HepG2 (cell line): ENCODE data around the gene RTF1. TPM values are rescaled to one million over a fixed set of nuclear protein-coding genes. Genes with fewer than 3 reads are reported as not detected.

Experiments
- ATAC-seq: fragments of 200-7000 bp; cut with Tn5 transposase; 3 replicates; pipeline ENCODE4 v1.9.1; 2020; ENCODE audit warnings: mild to moderate bottlenecking, moderate library complexity
- BruUV-seq: library from RNA; stranded (reverse); fragments of 400-500 nt; replicated peaks from 2 replicates; lab custom pipeline; 2021; lab: Mats Ljungman, UMichigan
- CTCF ChIA-PET: fragments of 300-600 bp; formaldehyde crosslinking; extraction: SDS; loops from one replicate; lab custom pipeline; 2021; ENCODE audit warnings: low total read pairs, inconsistent platforms, low intra/inter-chr PET ratio; lab: Yijun Ruan, JAX
- POLR2A ChIA-PET: fragments of 350-600 bp; sonication (Branson Sonifier 250); formaldehyde crosslinking; loops from one replicate; lab custom pipeline; 2020; ENCODE audit warnings: antibody characterized with exemption, inconsistent platforms; lab: Yijun Ruan, JAX
- DNase-seq: peaks from one replicate; pipeline ENCODE4 v3.0.0-alpha.2; 2015; ENCODE audit warnings: low spot score
- FAIRE-seq: peaks from 3 replicates; lab custom pipeline; 2011; peaks lifted over from hg19 to GRCh38; lab: Jason Lieb, UNC
- H2AFZ ChIP-seq: one replicate; pipeline ENCODE4 v1.6.1; 2011; ENCODE audit warnings: low read length, inconsistent platforms
- H3K27ac ChIP-seq: fragments of 300-600 bp; 3 replicates; pipeline ENCODE4 v1.8.0; 2011; ENCODE audit warnings: mixed run types, mild to moderate bottlenecking, mixed read lengths, low read length, inconsistent platforms; ENCODE audit not compliant: insufficient read depth; ENCODE audit errors: extremely low read length
- H3K27me3 ChIP-seq, 2 experiments: fragments of 200-600 bp in 1 of 2; 2 replicates in 1 of 2; 3 replicates in 1 of 2; pipeline versions ENCODE4 v1.6.0 to v1.8.0; 2011; ENCODE audit warnings: low read length in 2 of 2, mild to moderate bottlenecking in 2 of 2, moderate library complexity in 2 of 2, inconsistent platforms in 1 of 2; ENCODE audit not compliant: insufficient read depth in 2 of 2, control insufficient read depth in 1 of 2
- H3K36me3 ChIP-seq, 2 experiments: fragments of 200-600 bp in 1 of 2; replicated peaks in 1 of 2; 2 replicates in 1 of 2; 3 replicates in 1 of 2; pipeline versions ENCODE4 v1.5.1 to v1.8.0; 2011; ENCODE audit warnings: low read length in 2 of 2, inconsistent platforms in 1 of 2; ENCODE audit not compliant: insufficient read depth in 2 of 2, control insufficient read depth in 1 of 2
- H3K4me1 ChIP-seq: 2 replicates; pipeline ENCODE4 v1.5.1; 2012; ENCODE audit warnings: low read length, inconsistent platforms; ENCODE audit not compliant: insufficient read depth
- H3K4me2 ChIP-seq: 2 replicates; pipeline ENCODE4 v1.6.0; 2011; ENCODE audit warnings: low read depth, low read length, inconsistent platforms
- H3K4me3 ChIP-seq, 3 experiments: fragments of 200-600 bp in 1 of 3; sonication (generic), shearing (Covaris generic) in 1 of 3; replicated peaks in 1 of 3; 2 replicates each; pipeline ENCODE4 v1.5.1; 2011 to 2016; ENCODE audit warnings: low read length in 3 of 3, inconsistent platforms in 2 of 3, low read depth in 2 of 3, mild to moderate bottlenecking in 2 of 3, control low read depth in 1 of 3, mixed read lengths in 1 of 3; ENCODE audit not compliant: insufficient read depth in 1 of 3
- H3K79me2 ChIP-seq: one replicate; pipeline ENCODE4 v1.6.1; 2011; ENCODE audit warnings: low read length, inconsistent platforms; ENCODE audit not compliant: insufficient read depth
- H3K9ac ChIP-seq: 2 replicates; pipeline ENCODE4 v1.6.0; 2011; ENCODE audit warnings: mild to moderate bottlenecking, low read depth, low read length, inconsistent platforms; ENCODE audit not compliant: insufficient read depth
- H3K9me3 ChIP-seq: 2 replicates; pipeline ENCODE4 v1.5.1; 2012; ENCODE audit warnings: mild to moderate bottlenecking, low read length
- H4K20me1 ChIP-seq: 2 replicates; pipeline ENCODE4 v1.6.0; 2011; ENCODE audit warnings: inconsistent platforms, mild to moderate bottlenecking, low read length, moderate library complexity; ENCODE audit not compliant: insufficient read depth
- ADNP ChIP-seq: sonication (generic); formaldehyde crosslinking; IDR thresholded peaks from 2 replicates; pipeline ENCODE4 v1.4.0; 2020; ENCODE audit warnings: missing genetic modification reagents
- CHD2 ChIP-seq: IDR thresholded peaks from 2 replicates; pipeline ENCODE4 v1.6.1; 2011; ENCODE audit warnings: low read depth, low read length, improper control_type of control experiment
- ETV5 ChIP-seq: IDR thresholded peaks from 2 replicates; pipeline ENCODE4 v1.6.1; 2018; ENCODE audit warnings: missing biosample characterization, missing genetic modification reagents, inconsistent platforms, borderline replicate concordance
- HMG20B ChIP-seq: conservative IDR thresholded peaks from 2 replicates; pipeline ENCODE4 v1.6.1; 2016; ENCODE audit warnings: missing genetic modification reagents, missing compliant biosample characterization
- HNRNPH1 ChIP-seq: fragments of 200-400 bp; formaldehyde crosslinking; optimal IDR thresholded peaks from 2 replicates; pipeline ENCODE3; 2017; ENCODE audit warnings: mild to moderate bottlenecking, low read depth, low read length
- KLF16 ChIP-seq, 2 experiments: sonication (generic) in 1 of 2; formaldehyde crosslinking in 1 of 2; IDR thresholded peaks; 2 replicates each; pipeline versions ENCODE4 v1.6.1 to v1.8.0; 2016 to 2023; ENCODE audit warnings: missing genetic modification reagents in 2 of 2, missing compliant biosample characterization in 1 of 2
- MED8 ChIP-seq: sonication (generic); formaldehyde crosslinking; IDR thresholded peaks from 2 replicates; pipeline ENCODE4 v1.8.1; 2023; ENCODE audit warnings: mild to moderate bottlenecking, missing genetic modification reagents; ENCODE audit not compliant: insufficient replicate concordance
- NR2F6 ChIP-seq, 2 experiments: IDR thresholded peaks; 2 replicates each; pipeline ENCODE4 v1.6.1; 2016; ENCODE audit warnings: antibody characterized with exemption in 1 of 2, mild to moderate bottlenecking in 1 of 2
- RARA ChIP-seq: IDR thresholded peaks from 2 replicates; pipeline ENCODE4 v1.6.1; 2016; ENCODE audit warnings: missing genetic modification reagents, missing compliant biosample characterization
- RFXANK ChIP-seq: IDR thresholded peaks from 2 replicates; pipeline ENCODE4 v1.6.1; 2016
- SP4 ChIP-seq: sonication (generic); formaldehyde crosslinking; IDR thresholded peaks from 2 replicates; pipeline ENCODE4 v1.8.1; 2023; ENCODE audit warnings: mild to moderate bottlenecking, missing genetic modification reagents
- TOPORS ChIP-seq: sonication (generic); formaldehyde crosslinking; IDR thresholded peaks from 2 replicates; pipeline ENCODE4 v1.8.0; 2023; ENCODE audit warnings: mild to moderate bottlenecking, missing genetic modification reagents
- ZNF570 ChIP-seq: sonication (generic); formaldehyde crosslinking; IDR thresholded peaks from 2 replicates; pipeline ENCODE4 v1.4.0; 2020; ENCODE audit warnings: mild to moderate bottlenecking, missing genetic modification reagents, borderline replicate concordance
- ZNF660 ChIP-seq: sonication (generic); formaldehyde crosslinking; IDR thresholded peaks from 2 replicates; pipeline ENCODE4 v1.5.1; 2020; ENCODE audit warnings: mild to moderate bottlenecking, low read depth, missing genetic modification reagents, borderline replicate concordance
- ZNF709 ChIP-seq: sonication (generic); formaldehyde crosslinking; IDR thresholded peaks from 2 replicates; pipeline ENCODE4 v1.5.0; 2020; ENCODE audit warnings: mild to moderate bottlenecking, missing genetic modification reagents
- ZNF850 ChIP-seq: sonication (generic); formaldehyde crosslinking; conservative IDR thresholded peaks from 2 replicates; pipeline ENCODE4 v1.9.0; 2021; ENCODE audit warnings: mild to moderate bottlenecking, missing genetic modification reagents
- in situ Hi-C: cut with HindIII; loops from 2 replicates; pipeline ENCODE4 v1.10.0; 2017; ENCODE audit warnings: low pct_unique_long_range_greater_than_20kb; ENCODE audit not compliant: extremely low pct_ligation_motif_present
- intact Hi-C: fragments of 100-400 bp; cut with micrococcal nuclease; formaldehyde crosslinking; loops from one replicate; pipeline ENCODE4 v1.10.0; 2022; ENCODE audit not compliant: unreplicated experiment
- polyA plus RNA-seq, 8 experiments: library from polyadenylated mRNA; depleted of rRNA in 3 of 8; stranded (reverse) in 7 of 8; unstranded in 1 of 8; fragments of >200 nt; fragmentation: Illumina TruSeq in 4 of 8; extraction: Trizol in 4 of 8; gene quantifications; 2 replicates each; pipeline versions ENCODE4 v1.2.1 to v1.2.3, GENCODE V29; 2011 to 2016; ENCODE audit warnings: low read depth in 4 of 8, missing spikeins in 1 of 8, mixed read lengths in 1 of 8; ENCODE audit not compliant: insufficient read depth in 1 of 8
- total RNA-seq, 5 experiments: library from RNA; depleted of rRNA; stranded (reverse); fragments of >200 nt; fragmentation: Illumina TruSeq; extraction: Trizol; gene quantifications; 2 replicates each; pipeline ENCODE4 v1.2.3, GENCODE V29; 2016; ENCODE audit warnings: low read depth in 1 of 5
- TF ChIP-seq, protein P1 (sequence below): IDR thresholded peaks from 2 replicates; pipeline ENCODE4 v1.4.0; 2020; ENCODE audit warnings: mild to moderate bottlenecking, missing genetic modification reagents
- TF ChIP-seq, protein P2 (sequence below): sonication (generic); formaldehyde crosslinking; IDR thresholded peaks from 2 replicates; pipeline ENCODE4 v1.4.0; 2020; ENCODE audit warnings: missing genetic modification reagents

RTF1 gene
- total and polyA plus RNA-seq, 2 of the 13 experiments (the other 11 are each of a cell fraction or from before 2014, with no cell fraction given), result 13.9 to 17.9 TPM

DNA sequence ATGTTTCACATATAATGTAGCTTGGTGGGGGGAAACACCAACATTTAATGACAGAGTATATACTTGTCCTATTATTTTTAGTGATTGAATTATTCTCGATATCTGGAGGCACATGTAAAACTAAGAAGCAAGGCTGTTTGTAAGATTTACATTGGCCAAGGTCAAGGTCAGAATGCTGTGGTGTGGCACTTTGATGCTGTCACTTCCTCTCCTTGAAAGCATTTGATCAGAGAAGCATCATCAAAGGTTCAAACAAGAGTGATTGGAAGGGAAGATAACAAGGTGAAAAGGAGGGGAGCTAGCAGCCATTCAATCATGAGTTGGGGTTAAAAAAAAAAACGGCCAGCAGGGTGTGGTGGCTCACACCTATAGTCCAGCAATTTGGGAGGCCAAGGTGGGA, 26.4 kb downstream of the RTF1 start (continued):
- TF ChIP-seq SP4 (CRISPR knock-in tag) (no peak), HMG20B (CRISPR knock-in tag) (no peak), ZNF850 (CRISPR knock-in tag) (no peak), ZNF660 (CRISPR knock-in tag) (no peak), NR2F6 (IDR thresholded peaks at IDR 0.05) (no peak), NR2F6 (CRISPR knock-in tag; IDR thresholded peaks at IDR 0.05) (0 out of 2 replicates have a peak, but pooled peaks have one; percentile 21), HNRNPH1 (no peak), RARA (CRISPR knock-in tag) (peak; percentile 43; the same call in 1 of the 2 replicates), ETV5 (CRISPR knock-in tag) (peak; percentile 49; the same call in 1 of the 2 replicates), KLF16 (CRISPR knock-in tag; IDR thresholded peaks at IDR 0.05) (no peak)
- TF ChIP-seq, protein P1, sequence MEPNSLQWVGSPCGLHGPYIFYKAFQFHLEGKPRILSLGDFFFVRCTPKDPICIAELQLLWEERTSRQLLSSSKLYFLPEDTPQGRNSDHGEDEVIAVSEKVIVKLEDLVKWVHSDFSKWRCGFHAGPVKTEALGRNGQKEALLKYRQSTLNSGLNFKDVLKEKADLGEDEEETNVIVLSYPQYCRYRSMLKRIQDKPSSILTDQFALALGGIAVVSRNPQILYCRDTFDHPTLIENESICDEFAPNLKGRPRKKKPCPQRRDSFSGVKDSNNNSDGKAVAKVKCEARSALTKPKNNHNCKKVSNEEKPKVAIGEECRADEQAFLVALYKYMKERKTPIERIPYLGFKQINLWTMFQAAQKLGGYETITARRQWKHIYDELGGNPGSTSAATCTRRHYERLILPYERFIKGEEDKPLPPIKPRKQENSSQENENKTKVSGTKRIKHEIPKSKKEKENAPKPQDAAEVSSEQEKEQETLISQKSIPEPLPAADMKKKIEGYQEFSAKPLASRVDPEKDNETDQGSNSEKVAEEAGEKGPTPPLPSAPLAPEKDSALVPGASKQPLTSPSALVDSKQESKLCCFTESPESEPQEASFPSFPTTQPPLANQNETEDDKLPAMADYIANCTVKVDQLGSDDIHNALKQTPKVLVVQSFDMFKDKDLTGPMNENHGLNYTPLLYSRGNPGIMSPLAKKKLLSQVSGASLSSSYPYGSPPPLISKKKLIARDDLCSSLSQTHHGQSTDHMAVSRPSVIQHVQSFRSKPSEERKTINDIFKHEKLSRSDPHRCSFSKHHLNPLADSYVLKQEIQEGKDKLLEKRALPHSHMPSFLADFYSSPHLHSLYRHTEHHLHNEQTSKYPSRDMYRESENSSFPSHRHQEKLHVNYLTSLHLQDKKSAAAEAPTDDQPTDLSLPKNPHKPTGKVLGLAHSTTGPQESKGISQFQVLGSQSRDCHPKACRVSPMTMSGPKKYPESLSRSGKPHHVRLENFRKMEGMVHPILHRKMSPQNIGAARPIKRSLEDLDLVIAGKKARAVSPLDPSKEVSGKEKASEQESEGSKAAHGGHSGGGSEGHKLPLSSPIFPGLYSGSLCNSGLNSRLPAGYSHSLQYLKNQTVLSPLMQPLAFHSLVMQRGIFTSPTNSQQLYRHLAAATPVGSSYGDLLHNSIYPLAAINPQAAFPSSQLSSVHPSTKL (CRISPR knock-in tag), result 0 out of 2 replicates have a peak, but pooled peaks have one; percentile 24
- TF ChIP-seq, all 625 proteins: peak for 7

DNA sequence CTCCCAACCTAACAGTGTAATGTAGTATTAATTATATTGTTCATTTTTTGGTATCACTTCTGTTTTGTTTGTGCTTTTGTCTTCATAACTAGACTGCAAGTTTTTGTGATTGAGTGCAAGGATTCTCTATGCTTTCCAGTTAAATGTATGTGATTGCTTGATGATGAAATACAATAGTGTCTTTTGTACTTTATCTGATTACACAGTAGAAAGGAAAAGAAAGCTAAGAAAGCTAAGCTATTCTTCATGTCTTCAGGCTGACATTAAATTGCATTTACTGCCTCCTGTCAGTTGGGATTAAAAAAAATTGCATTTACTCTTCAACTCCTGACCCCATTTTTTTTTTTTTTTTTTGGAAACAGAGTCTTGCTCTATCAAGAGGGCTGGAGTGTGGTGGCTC, 28.5 kb downstream of the RTF1 start:
- no peak for TF ChIP-seq ZNF570 (CRISPR knock-in tag)
- no peak for TF ChIP-seq MED8 (CRISPR knock-in tag)
- no peak for TF ChIP-seq CHD2
- no peak for TF ChIP-seq ZNF709 (CRISPR knock-in tag)
- TF ChIP-seq RFXANK, result no peak
- no peak for TF ChIP-seq ADNP
- no peak for TF ChIP-seq SP4 (CRISPR knock-in tag)
- TF ChIP-seq, protein P2, sequence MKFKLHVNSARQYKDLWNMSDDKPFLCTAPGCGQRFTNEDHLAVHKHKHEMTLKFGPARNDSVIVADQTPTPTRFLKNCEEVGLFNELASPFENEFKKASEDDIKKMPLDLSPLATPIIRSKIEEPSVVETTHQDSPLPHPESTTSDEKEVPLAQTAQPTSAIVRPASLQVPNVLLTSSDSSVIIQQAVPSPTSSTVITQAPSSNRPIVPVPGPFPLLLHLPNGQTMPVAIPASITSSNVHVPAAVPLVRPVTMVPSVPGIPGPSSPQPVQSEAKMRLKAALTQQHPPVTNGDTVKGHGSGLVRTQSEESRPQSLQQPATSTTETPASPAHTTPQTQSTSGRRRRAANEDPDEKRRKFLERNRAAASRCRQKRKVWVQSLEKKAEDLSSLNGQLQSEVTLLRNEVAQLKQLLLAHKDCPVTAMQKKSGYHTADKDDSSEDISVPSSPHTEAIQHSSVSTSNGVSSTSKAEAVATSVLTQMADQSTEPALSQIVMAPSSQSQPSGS (CRISPR knock-in tag), result no peak
- TF ChIP-seq TOPORS (CRISPR knock-in tag), result no peak
- ChIA-PET CTCF (no interaction called here), POLR2A (no interaction called here)
- FAIRE-seq (no peak), DNase-seq (no peak), ATAC-seq (no peak)
- BruUV-seq, result no TSS peak
- Histone ChIP-seq H3K4me1 (peaks cover 8% of the 10 kb centered on the region), H3K4me3 (no peak overlapping the region), H3K79me2 (no peaks in the 10 kb centered on the region), H3K36me3 (peaks cover 7 to 28% of the 10 kb centered on the region in 2 experiments), H4K20me1 (no peaks in the 10 kb centered on the region), H3K27ac (no peak overlapping the region), H3K9ac (no peak overlapping the region), H3K9me3 (no peaks in the 10 kb centered on the region), H2AFZ (no peak overlapping the region), H3K4me2 (no peak overlapping the region), H3K27me3 (no peaks in the 10 kb centered on the region; a peak in 1 of 5 replicates)
- intact Hi-C loops, result no loop called here
- in situ Hi-C loops, result no loop called here
